ENCODE data around the gene FAM193A.
"Not testable (repeated sequence)": the region's sequence is repeated elsewhere in the genome, so short reads cannot be mapped to it uniquely, and the experiment has no call there.

Gene FAM193A

GRCh38 chr4:2762486-2763370 lies 226.3 kb downstream of the FAM193A start:
- not testable (repeated sequence) for H3K9ac ChIP-seq (ENCODE audit: low read length in 2 of 2); H3K4me1 ChIP-seq (ENCODE audit: control insufficient read depth, insufficient read depth, low read length); H3K4me3 ChIP-seq (ENCODE audit: low read length in 2 of 2); H3K27me3 ChIP-seq (ENCODE audit: control insufficient read depth in 1 of 2, insufficient read depth in 2 of 2, low read length in 2 of 2); H3K36me3 ChIP-seq (ENCODE audit: control insufficient read depth in 2 of 2, insufficient read depth in 2 of 2, low read length in 2 of 2); H3K9me3 ChIP-seq (ENCODE audit: control insufficient read depth in 2 of 2, low read length in 2 of 2); H3K27ac ChIP-seq (ENCODE audit: low read length)

GRCh38 chr4:2763511-2763967 lies 227.1 kb downstream of the FAM193A start:
- no peak overlapping the region for H3K27ac ChIP-seq (ENCODE audit: low read length)
- H3K4me3 ChIP-seq (ENCODE audit: low read length in 2 of 2) = peak overlapping the region; percentile 63 to 71
- H3K4me1 ChIP-seq (ENCODE audit: control insufficient read depth, insufficient read depth, low read length) = peaks cover 9% of the 10 kb centered on the region
- H3K9me3 ChIP-seq (ENCODE audit: control insufficient read depth in 2 of 2, low read length in 2 of 2) = no peaks in the 10 kb centered on the region
- peaks cover 0 to 5% of the 10 kb centered on the region in 2 donors for H3K27me3 ChIP-seq (ENCODE audit: control insufficient read depth in 1 of 2, insufficient read depth in 2 of 2, low read length in 2 of 2)
- H3K36me3 ChIP-seq (ENCODE audit: control insufficient read depth in 2 of 2, insufficient read depth in 2 of 2, low read length in 2 of 2) = no peaks in the 10 kb centered on the region
- H3K9ac ChIP-seq (ENCODE audit: low read length in 2 of 2) = peak overlapping the region; percentile 5 to 65

GRCh38 chr4:2765832-2766526 lies 229.5 kb downstream of the FAM193A start:
- Histone ChIP-seq H3K27me3 (ENCODE audit: control insufficient read depth in 1 of 2, insufficient read depth in 2 of 2, low read length in 2 of 2) (peaks cover 0 to 5% of the 10 kb centered on the region in 2 donors), H3K36me3 (ENCODE audit: control insufficient read depth in 2 of 2, insufficient read depth in 2 of 2, low read length in 2 of 2) (no peaks in the 10 kb centered on the region), H3K4me3 (ENCODE audit: low read length in 2 of 2) (no peak overlapping the region), H3K4me1 (ENCODE audit: control insufficient read depth, insufficient read depth, low read length) (peaks cover 9% of the 10 kb centered on the region), H3K9ac (ENCODE audit: low read length in 2 of 2) (no peak overlapping the region), H3K27ac (ENCODE audit: low read length) (no peak overlapping the region), H3K9me3 (ENCODE audit: control insufficient read depth in 2 of 2, low read length in 2 of 2) (no peaks in the 10 kb centered on the region)

- no peak overlapping the region for H3K4me3 ChIP-seq (ENCODE audit: low read length in 2 of 2)
- H3K9me3 ChIP-seq (ENCODE audit: control insufficient read depth in 2 of 2, low read length in 2 of 2) = no peaks in the 10 kb centered on the region
- no peaks in the 10 kb centered on the region for H3K36me3 ChIP-seq (ENCODE audit: control insufficient read depth in 2 of 2, insufficient read depth in 2 of 2, low read length in 2 of 2)
- H3K4me1 ChIP-seq (ENCODE audit: control insufficient read depth, insufficient read depth, low read length) = peaks cover 9% of the 10 kb centered on the region
- H3K9ac ChIP-seq (ENCODE audit: low read length in 2 of 2) = no peak overlapping the region
- H3K27ac ChIP-seq (ENCODE audit: low read length) = no peak overlapping the region
- H3K27me3 ChIP-seq (ENCODE audit: control insufficient read depth in 1 of 2, insufficient read depth in 2 of 2, low read length in 2 of 2) = peaks cover 0 to 5% of the 10 kb centered on the region in 2 donors
Measured at GRCh38 chr4:2767046-2767704, 230.7 kb downstream of the FAM193A start.

GRCh38 chr4:2767705-2768074 lies 231.2 kb downstream of the FAM193A start:
- Histone ChIP-seq H3K9me3 (ENCODE audit: control insufficient read depth in 2 of 2, low read length in 2 of 2) (no peaks in the 10 kb centered on the region), H3K4me1 (ENCODE audit: control insufficient read depth, insufficient read depth, low read length) (peaks cover 9% of the 10 kb centered on the region), H3K36me3 (ENCODE audit: control insufficient read depth in 2 of 2, insufficient read depth in 2 of 2, low read length in 2 of 2) (no peaks in the 10 kb centered on the region), H3K27ac (ENCODE audit: low read length) (no peak overlapping the region), H3K9ac (ENCODE audit: low read length in 2 of 2) (no peak overlapping the region), H3K4me3 (ENCODE audit: low read length in 2 of 2) (no peak overlapping the region), H3K27me3 (ENCODE audit: control insufficient read depth in 1 of 2, insufficient read depth in 2 of 2, low read length in 2 of 2) (peaks cover 0 to 5% of the 10 kb centered on the region in 2 donors)

GRCh38 chr4:2768124-2768523 lies 231.7 kb downstream of the FAM193A start:
- Histone ChIP-seq H3K36me3 (ENCODE audit: control insufficient read depth in 2 of 2, insufficient read depth in 2 of 2, low read length in 2 of 2) (no peaks in the 10 kb centered on the region), H3K4me1 (ENCODE audit: control insufficient read depth, insufficient read depth, low read length) (peaks cover 9% of the 10 kb centered on the region), H3K4me3 (ENCODE audit: low read length in 2 of 2) (no peak overlapping the region), H3K27me3 (ENCODE audit: control insufficient read depth in 1 of 2, insufficient read depth in 2 of 2, low read length in 2 of 2) (peaks cover 0 to 5% of the 10 kb centered on the region in 2 donors), H3K9me3 (ENCODE audit: control insufficient read depth in 2 of 2, low read length in 2 of 2) (no peaks in the 10 kb centered on the region), H3K9ac (ENCODE audit: low read length in 2 of 2) (no peak overlapping the region), H3K27ac (ENCODE audit: low read length) (no peak overlapping the region)

GRCh38 chr4:2768921-2769336 lies 232.5 kb downstream of the FAM193A start:
- H3K4me3 ChIP-seq (ENCODE audit: low read length in 2 of 2) = no peak overlapping the region
- H3K4me1 ChIP-seq (ENCODE audit: control insufficient read depth, insufficient read depth, low read length) = peaks cover 5% of the 10 kb centered on the region
- no peaks in the 10 kb centered on the region for H3K36me3 ChIP-seq (ENCODE audit: control insufficient read depth in 2 of 2, insufficient read depth in 2 of 2, low read length in 2 of 2)
- no peaks in the 10 kb centered on the region for H3K9me3 ChIP-seq (ENCODE audit: control insufficient read depth in 2 of 2, low read length in 2 of 2)
- peaks cover 0 to 5% of the 10 kb centered on the region in 2 donors for H3K27me3 ChIP-seq (ENCODE audit: control insufficient read depth in 1 of 2, insufficient read depth in 2 of 2, low read length in 2 of 2)
- no peak overlapping the region for H3K27ac ChIP-seq (ENCODE audit: low read length)
- H3K9ac ChIP-seq (ENCODE audit: low read length in 2 of 2) = no peak overlapping the region

- Histone ChIP-seq H3K27ac (ENCODE audit: low read length) (no peak overlapping the region), H3K36me3 (ENCODE audit: control insufficient read depth in 2 of 2, insufficient read depth in 2 of 2, low read length in 2 of 2) (no peaks in the 10 kb centered on the region)
Measured at GRCh38 chr4:2771264-2771663, 234.8 kb downstream of the FAM193A start.

GRCh38 chr4:2780643-2781042 lies 244.2 kb downstream of the FAM193A start:
- H3K4me1 ChIP-seq (ENCODE audit: control insufficient read depth, insufficient read depth, low read length); H3K36me3 ChIP-seq (ENCODE audit: control insufficient read depth in 2 of 2, insufficient read depth in 2 of 2, low read length in 2 of 2); H3K9me3 ChIP-seq (ENCODE audit: control insufficient read depth in 2 of 2, low read length in 2 of 2); H3K9ac ChIP-seq (ENCODE audit: low read length in 2 of 2); H3K4me3 ChIP-seq (ENCODE audit: low read length in 2 of 2); H3K27me3 ChIP-seq (ENCODE audit: control insufficient read depth in 1 of 2, insufficient read depth in 2 of 2, low read length in 2 of 2); H3K27ac ChIP-seq (ENCODE audit: low read length): not testable (repeated sequence)

More at GRCh38 chr4:2771264-2771663, 234.8 kb downstream of the FAM193A start:
- Histone ChIP-seq H3K9ac (ENCODE audit: low read length in 2 of 2) (no peak overlapping the region), H3K9me3 (ENCODE audit: control insufficient read depth in 2 of 2, low read length in 2 of 2) (no peaks in the 10 kb centered on the region), H3K27me3 (ENCODE audit: control insufficient read depth in 1 of 2, insufficient read depth in 2 of 2, low read length in 2 of 2) (peaks cover 0 to 5% of the 10 kb centered on the region in 2 donors), H3K4me1 (ENCODE audit: control insufficient read depth, insufficient read depth, low read length) (peaks cover 3% of the 10 kb centered on the region), H3K4me3 (ENCODE audit: low read length in 2 of 2) (no peak overlapping the region)

GRCh38 chr4:2781911-2782310 lies 245.5 kb downstream of the FAM193A start:
- no peaks in the 10 kb centered on the region for H3K27me3 ChIP-seq (ENCODE audit: control insufficient read depth in 1 of 2, insufficient read depth in 2 of 2, low read length in 2 of 2)
- H3K27ac ChIP-seq (ENCODE audit: low read length) = no peak overlapping the region
- peaks cover 5% of the 10 kb centered on the region for H3K4me1 ChIP-seq (ENCODE audit: control insufficient read depth, insufficient read depth, low read length)
- no peak overlapping the region for H3K9ac ChIP-seq (ENCODE audit: low read length in 2 of 2)
- H3K9me3 ChIP-seq (ENCODE audit: control insufficient read depth in 2 of 2, low read length in 2 of 2) = no peaks in the 10 kb centered on the region
- H3K36me3 ChIP-seq (ENCODE audit: control insufficient read depth in 2 of 2, insufficient read depth in 2 of 2, low read length in 2 of 2) = no peaks in the 10 kb centered on the region
- no peak overlapping the region for H3K4me3 ChIP-seq (ENCODE audit: low read length in 2 of 2)
